HG03469 (cell line): Measurements from ENCODE around the gene NEK7.
A peak's percentile ranks its signal among the peaks of the same experiment; 100 is the strongest.

ENCODE experiments used
- ATAC-seq: cut with Tn5 transposase; IDR thresholded peaks from one replicate; pipeline ENCODE4 v1.9.1; 2021; ENCODE audit warnings: mild to moderate bottlenecking, moderate library complexity, moderate number of reproducible peaks; ENCODE audit not compliant: unreplicated experiment

NEK7 gene

DNA sequence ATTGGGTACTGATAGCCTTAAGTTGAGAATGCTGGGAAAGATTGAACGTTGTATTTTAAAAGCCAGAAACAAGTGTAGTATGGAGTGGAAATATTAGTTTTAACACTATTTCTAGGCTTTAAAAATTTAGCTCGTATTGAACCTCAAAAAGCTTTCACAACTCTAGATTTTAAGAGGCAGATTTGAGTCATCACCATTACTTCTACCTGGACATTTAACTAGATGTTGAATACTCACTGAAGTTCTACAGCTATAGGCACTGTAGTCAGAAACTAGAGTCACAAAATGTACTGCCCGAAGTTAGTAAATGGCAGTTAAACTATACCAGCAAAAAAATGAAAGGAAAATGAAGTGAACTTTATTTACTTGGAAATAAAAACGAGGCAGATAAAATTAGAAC, 96.5 kb downstream of the NEK7 start:
- peak; percentile 56 for ATAC-seq

DNA sequence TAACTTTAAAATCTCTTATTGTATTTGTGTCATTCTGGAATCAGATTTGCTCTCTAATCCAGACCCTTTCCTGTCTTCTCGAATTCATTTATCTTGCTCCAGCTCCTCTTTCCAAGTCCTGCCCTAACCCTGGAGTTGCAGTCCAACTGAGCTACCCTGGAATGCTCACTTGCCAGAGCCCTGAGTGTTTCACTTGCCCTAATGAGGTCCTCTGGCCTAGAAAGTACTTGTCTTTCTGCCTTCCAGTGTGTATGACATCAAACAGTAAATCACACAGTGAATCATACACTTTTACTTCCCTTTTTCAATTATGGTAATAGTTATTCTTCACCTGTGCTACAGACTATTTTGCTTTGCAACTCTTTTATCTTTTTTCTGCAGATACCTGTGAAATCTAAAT, 96.9 kb downstream of the NEK7 start:
- peak; percentile 97 for ATAC-seq

DNA sequence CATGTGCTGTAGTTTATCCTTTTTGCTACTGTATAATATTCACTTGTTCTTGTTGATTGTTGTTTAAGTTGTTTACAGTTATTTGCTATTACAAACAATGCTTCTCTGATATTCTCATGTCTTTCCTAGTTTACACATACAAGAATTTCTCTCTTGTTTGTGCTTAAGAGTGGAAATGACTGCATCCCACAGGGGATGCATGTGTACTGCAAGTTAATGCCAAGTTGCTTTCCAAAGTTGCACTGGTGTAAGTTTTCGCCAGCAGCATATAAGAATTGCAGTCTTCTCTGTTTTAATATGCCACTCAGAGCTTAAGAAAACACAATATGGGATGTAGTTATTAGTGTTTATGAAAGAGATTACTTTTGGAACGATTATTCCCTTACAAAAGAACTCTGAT, 97.7 kb downstream of the NEK7 start:
- no peak for ATAC-seq

DNA sequence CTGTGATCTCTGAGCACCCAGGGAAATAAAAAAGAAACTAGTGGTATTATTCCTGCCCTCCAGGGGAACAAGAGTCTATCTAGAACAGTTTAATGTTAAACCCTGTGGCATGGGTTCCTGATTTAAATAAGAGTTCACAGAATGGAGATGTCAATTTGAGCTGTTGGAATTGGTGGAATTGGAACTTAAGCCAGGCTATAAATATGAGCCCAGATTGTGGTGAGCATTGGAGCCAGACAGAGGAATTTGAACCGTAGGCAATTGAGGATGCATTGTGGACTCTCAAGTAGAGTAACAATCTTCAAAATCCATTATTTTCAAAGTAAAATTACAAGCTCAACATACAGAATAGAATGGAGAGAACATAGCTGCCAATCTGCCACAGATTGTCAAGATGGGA, 98.2 kb downstream of the NEK7 start:
- ATAC-seq: no peak

DNA sequence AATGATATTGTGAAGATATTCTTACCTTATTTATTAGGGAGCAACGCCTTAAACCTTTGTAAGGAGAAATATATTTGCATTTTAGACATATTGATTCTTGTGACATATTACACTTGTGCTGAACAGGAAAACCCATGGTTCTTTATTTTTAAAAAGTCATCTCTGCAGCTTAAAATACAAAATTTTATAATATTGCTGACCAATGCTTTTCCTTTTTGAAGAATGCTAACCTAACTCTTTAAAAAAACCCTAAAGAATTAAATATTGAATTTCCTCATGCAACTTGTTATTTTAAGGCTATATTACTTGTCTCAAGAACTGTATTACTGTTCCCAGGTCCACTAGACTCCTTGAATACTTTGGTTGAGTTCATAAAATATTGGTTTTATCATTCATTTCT, 99.0 kb downstream of the NEK7 start:
- no peak for ATAC-seq

DNA sequence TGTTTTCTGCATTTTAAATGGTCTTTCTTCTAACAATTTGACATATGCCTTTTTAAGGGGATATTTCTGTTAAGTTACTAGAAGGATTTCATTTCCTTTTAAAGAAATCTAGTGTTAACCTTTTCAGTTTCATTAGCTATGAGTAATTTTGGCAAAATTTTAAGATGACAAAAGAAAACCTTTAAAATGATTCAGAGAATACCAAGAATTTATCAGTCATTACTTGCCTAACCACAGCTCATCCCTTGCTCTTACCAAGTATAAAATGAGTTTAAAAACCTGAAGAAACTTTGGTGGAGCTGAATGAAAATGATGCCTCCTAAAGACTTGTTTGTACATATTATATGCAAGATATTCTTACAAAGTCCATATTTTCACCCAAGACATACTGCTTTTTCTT, 101.7 kb downstream of the NEK7 start:
- peak; percentile 37 for ATAC-seq

DNA sequence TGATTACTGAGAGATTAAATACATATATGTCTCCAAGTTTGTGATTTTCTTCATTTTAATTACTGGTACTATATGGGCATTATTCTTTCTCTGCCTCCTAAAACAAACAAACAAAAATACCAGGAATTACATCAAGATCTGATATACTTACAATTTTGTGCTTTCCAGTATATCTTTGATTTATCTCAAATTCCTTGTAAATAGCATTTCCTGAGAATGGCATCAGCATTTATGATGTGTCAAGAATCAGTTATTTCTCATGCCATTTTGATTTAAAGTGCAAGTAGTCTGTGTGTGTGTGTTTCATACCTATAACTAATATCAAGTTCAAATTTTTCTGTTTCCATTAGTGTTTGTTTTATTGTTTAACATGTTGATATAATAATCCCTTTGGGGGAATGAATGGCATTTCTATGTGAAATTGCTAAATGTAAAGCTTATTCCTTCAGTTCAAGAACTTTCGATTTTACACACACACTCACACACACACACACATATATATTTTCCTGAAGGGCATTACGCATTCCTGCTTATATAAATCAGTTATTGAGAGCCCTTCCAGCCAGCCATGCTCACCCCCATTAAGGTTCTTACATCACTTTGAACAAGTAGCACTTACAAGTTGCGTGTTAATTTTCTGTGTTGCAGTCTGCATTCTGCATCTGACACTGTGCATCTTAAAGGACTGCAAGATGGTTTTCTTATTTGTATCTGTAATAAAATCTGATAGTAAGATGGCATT, 102.7 kb downstream of the NEK7 start:
- ATAC-seq: no peak

DNA sequence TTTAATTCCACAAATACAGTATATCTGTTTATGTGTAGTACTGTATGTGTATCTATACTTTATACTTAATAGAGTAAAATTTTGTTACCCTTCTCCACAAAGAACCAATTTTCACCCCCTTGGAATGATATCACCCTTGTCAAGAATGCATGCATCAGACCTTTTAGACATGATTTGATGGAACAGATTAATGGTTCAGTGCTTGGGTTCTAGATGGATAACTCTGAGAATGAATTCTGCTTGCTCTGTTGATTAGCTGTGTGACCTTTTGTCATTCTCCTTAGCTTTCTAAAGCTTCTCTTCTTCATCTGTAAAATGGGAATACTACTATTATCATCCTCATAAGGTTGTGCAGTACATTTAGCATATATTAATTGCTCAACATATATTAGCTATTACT, 105.1 kb downstream of the NEK7 start:
- ATAC-seq: no peak

DNA sequence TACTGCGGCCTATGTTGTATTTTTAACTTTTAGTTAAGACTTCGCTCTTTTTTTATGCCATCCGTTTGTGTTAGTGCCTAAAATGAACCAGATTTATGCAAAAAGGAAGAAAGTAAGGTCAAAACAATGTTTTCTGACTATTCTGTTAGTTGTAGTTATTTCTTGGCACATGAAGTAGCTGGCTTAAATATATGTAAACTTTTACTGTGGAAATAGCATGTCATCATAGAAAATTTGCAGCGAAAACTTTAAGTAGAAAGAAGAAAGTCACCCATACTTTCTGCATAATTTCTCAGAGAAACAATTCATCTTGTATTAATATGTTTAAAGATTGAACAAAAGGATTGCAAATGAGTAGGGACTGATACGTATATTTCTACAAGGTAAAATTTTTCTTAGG, 106.4 kb downstream of the NEK7 start:
- ATAC-seq: no peak

DNA sequence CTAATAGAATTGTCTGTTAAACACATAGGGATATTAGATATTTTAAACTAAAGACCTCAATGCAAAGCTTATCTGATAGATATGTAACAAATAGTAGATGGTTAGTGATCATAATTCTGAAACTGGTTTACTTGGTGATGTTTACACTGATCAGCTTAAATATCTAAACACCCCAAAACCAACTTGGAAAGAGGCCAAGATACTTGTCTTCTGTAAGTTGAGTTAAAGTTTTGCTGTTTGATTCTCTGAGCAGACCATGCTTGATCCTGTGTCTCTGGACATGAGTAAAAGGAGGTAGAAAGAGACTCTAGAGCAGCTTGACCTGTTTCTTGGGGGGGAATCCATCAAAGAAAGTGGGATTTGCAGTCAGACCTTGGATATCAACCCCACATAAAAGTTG, 107.5 kb downstream of the NEK7 start:
- ATAC-seq: no peak

DNA sequence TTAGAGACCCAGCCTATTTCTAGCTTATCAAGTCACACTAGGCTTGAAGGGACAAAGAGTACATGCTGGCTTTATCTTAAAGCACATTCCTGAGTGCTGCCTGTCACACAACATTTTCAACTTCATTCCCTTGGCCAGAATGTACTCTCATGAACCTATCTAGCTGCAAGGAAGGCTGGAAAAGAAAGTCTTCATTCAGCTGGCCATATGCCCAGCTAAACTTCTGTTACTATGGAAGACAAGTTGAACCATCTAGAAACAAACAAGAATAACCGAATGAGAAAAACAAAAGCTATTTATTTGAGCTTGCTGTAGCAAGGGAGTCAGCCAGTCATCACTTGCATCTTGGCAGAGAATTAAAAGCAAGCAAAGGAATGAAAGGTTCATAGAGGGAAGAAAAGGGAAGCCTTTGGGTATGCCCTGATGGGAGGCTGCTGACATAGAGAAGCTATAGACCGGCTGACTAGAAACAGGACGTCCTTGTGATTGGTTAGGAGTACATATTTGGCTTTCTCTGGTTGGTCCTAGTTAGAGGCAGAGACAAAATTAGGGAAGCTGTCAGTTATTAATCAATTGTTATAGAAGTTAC, 108.4 kb downstream of the NEK7 start:
- ATAC-seq: no peak

DNA sequence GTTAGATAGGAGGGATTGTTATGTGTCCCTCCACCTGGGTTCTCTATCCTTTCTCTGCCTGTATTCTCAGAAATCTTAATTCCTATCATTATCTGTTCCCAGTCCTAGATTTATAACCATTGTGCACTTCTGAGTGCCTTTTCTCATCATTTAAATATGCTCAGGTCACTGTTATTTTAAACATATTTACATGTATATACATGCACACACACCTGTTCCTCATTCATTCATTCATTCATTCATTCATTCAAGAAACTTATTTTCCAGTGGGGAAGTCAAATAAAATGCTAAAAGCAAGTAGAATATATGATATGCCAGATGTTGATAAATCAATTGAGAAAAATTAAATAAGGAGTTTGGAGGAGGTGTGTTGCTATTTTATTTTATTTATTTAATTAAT, 110.3 kb downstream of the NEK7 start:
- no peak for ATAC-seq

DNA sequence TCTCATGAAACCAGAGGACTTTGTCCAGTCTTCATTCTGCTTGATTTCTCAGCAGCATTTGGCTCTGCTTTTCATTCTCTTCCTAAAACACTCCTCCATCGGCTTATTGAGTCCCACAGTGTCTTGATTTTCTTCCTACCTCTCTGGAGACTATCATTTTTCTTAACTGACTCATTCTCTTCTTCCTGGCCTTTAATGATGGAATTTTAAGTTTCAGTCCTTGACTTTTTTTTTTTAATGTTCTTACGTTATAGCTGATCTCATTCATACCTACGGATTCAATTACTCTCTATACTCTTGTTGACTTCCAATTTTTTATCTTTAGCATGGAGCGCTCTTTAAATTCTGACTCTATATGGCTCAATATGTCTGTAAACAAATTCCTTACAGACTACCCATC, 111.1 kb downstream of the NEK7 start:
- no peak for ATAC-seq

DNA sequence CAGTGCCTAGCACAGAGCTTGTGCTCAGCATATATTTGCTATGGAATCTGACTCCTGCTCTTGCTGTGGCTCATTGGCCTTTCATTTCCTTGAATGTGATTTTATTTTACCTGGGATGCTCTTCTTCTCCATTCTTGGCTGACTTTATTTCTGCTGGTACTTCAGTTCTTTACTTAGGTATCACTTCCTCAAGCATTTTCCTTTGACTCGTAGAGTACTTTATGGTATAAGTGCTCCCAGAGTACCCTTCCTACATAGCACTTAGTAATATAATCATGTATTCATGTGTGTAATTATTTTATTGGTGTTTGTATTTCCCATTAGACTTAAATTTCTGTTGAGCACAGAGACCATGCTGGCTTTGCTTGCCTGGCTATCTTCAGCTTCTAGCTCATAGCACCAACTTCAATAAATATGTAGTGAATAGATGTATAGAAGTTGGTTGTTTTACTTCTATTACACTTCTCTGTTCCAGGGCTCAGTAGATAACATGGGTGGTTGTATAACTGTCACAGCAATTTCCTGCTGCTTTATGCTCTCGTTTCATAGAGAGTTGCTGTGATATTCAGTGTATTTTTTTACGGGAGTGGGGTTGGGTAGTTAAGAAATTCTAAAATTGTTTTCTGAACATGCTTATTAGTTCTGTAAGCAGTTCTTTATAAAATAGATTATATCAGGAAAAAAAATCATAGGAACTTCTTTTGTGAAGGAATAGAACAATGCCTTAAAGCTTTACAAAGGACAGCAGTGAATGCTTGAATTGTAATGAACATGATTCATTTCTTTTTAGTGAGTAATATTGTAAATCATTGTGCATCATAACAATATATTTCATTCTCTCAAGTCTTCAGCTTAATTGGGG, 112.2 kb downstream of the NEK7 start:
- no peak for ATAC-seq

DNA sequence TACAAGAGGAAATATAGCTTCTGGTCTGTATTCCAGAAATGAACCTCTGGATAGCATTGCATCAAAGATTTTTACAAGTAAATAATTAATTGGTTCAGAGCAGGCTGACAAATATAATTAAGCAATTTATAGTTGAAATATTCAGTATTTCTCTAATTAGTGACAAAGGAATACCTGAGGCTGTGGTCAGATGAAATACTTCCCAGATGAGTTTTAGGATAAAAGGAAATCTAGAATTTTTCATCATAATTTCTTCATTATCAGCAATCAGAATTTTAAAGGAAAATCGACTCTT, 112.8 kb downstream of the NEK7 start:
- no peak for ATAC-seq

DNA sequence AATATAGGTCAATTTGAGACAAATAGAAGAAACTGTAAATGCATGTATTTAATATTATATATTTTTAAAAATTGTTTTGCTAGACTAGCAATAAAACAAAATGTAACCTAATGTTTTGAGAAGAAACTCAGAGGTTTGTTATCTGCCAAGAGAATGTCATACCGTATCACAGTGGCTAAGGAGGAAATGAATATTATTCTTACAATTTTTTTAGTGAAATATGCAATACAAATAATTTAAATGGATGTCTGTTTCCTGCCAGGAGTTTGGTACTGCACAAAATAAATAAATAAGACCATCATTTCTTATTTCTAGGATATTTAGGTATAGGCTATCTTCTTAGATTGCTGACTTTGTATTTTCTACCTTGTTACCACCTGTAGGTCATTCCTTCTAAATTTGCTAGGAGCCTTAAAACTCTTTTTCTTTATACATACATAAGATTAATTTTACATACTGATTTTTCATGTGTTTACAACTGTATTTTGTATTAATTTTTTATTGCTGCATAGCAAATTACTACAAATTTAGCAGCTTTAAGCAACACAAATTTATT, 113.6 kb downstream of the NEK7 start:
- no peak for ATAC-seq

DNA sequence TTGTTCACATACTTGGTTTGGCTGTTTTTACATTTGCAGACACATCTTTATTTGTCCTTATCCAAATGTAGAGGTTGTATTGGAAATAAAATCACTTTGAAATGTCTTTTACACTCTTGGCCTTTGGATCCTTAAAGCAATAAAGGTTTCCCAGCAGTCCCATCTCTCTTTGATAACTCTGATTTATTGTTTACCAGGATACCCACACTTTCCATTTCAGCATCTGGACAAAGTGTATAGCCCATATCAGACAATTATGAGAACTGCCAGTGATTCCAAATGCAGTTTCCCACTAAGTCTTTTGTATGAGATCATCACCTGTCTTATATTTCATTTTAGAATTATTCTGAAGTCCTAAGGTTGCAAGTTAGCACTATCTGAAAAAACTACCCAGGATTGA, 114.7 kb downstream of the NEK7 start:
- no peak for ATAC-seq

DNA sequence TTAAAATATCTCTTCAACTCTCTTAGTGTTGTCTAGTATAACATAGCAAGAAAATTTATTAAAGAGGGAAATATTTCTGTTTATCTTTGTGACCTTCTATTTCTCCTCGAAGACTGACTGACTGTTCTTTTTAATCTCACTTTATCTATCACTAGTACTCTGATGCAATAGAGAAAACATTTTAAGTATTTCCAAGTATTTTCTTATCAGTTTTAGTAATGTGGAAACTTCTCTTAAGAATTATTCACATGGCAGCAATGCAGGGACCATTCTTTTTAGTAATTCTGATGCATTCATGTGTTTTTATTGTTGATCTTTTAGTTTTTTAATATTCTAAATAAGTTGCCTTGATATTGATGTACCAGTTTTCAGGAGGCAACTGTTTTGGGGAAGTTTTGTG, 115.7 kb downstream of the NEK7 start:
- no peak for ATAC-seq

DNA sequence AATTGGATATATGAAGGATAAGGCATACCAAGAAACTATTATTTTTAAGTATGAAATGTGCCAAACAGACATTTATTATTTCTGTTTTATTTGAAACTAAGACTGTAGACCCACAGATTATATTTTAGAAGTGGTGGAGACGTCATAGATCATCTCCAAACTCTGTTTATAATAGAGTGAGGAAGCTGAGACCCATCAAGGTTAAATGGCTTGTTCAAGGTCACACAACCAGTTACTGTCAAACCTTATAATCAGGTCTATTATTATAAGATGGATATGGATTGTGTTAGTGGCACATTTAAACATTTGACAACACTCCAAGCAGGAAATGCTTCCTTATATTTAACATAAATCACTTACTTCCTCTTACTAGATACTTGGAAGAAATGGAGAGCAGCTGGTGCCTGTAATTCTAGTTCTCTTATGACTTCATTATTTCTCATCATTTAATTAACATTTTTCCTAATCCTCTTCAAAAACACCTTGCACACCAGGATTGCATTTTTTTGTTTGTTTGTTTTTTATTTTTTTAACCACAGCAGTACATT, 117.0 kb downstream of the NEK7 start:
- no peak for ATAC-seq

DNA sequence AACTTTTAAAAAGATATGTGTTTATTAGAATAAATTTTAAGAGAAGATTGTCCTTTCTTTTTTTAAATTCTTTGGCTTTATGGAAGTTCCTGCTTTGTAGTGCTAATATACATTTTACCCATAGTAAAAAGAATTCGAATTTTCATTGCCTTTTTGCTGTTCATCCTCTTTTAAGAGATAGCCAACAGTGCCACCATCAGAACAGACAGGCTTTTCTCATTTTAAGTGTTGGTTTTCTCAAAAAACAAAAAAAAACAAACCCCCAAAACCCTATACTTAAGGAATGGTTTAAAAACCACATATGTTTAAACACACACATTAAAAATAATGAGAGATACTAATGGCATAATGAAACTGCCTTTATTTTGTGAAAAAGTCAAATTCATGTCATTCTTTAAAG, 118.8 kb downstream of the NEK7 start:
- ATAC-seq: no peak

DNA sequence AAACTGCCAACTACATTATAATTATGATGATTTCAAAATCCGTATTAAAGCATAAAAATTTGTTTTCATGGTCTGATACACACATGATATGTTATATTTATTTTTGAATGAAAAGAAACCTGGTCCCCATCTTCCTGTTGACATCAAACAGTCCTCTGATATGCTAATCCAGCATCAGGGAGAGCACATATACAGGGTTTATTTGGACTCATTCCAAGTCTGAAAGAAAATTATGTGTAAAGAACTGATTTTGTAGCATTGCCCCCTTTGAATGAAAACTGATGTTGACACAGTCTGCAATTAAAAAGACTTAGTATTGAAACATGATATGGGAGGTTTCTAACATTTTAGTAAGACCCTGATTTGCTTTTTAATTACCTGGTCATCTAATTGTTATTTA, 119.4 kb downstream of the NEK7 start:
- no peak for ATAC-seq

DNA sequence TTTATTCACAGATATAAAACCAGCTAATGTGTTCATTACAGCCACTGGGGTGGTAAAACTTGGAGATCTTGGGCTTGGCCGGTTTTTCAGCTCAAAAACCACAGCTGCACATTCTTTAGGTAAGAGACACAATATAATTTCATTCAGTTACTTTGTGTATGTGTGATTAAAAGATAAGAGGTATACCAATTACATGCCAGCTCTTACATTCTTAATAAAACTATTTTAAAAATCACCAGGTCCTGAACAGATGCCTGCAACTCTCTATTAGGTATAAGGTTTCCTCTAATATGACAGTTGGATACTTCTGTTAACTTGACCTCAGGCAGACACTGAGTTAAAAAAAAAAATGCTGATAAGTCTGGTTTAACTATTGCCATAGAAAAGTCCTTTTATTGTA, 122.1 kb downstream of the NEK7 start:
- no peak for ATAC-seq
